Activated CD8-positive, alpha-beta memory T cell treated with anti-CD3 and anti-CD28 coated beads, Interleukin-2, amount 50 U/mL, for 1 hour (primary cell): ENCODE data around the gene FBXO11.

Source experiments
- DNase-seq: peaks from one replicate; pipeline ENCODE4 v3.0.0-alpha.2; 2020; ENCODE audit errors: extremely low read depth

Gene FBXO11

DNA sequence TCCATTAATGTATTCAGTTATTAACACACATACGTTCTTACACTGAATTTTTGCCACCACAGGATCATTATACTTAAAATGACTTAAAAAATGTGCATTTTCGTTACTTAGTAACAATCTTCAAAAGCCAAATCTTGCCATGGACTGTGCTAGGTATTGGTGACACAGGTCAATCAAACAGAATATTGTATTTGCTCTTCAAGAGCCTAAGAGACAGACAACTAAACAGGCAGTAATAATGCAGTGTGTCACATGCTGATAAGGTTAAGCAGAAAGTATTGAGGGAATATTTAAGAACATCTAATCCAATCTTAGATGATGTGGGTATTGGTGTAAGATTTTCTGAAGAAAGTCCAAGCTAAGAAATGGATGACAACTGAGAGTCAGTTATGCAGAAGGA is 56.9 kb downstream of the FBXO11 start:
- DNase-seq: no peak

DNA sequence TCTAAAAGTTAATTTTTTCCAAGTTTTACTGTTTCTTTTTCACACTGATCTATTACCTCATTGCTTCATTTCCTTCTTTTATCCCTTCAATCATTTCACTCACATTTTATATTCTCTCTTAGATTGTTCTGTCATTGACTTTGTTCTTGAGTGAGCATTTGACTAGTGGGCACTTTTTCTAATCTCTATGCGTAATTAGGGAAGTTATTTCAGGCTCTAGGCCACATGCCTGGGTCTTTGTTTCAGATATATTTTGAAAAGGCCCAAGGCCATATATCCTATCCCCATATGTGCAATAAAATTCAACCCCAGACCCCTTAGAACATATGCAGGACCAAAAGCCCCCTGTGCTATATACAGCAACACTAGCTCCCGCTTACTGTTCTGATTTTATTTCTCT is 62.1 kb downstream of the FBXO11 start:
- no peak for DNase-seq

- DNase-seq: no peak
These were observed 62.9 kb downstream of the FBXO11 start for GRCh38 chr2:47843407-47843806.

DNA sequence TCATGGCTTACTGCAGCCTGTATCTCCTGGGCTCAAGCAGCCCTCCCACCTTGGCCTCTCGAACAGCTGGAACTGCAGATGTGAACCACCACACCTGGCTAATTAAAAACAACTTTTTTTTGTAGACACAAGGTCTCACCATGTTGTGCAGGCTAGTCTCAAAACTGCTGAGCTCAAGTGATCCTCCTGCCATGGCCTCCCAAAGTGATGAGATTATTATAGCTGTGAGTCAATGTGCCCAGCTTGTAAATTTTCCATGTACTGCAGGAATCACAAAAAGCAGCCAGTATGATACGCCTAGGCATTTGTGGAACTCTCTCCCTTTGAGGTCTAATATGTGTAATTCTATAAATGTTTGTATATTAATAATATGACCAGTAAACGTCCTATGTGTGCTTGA is 63.5 kb downstream of the FBXO11 start:
- DNase-seq: no peak

GRCh38 chr2:47838686-47839085 is 67.6 kb downstream of the FBXO11 start:
- no peak for DNase-seq

DNA sequence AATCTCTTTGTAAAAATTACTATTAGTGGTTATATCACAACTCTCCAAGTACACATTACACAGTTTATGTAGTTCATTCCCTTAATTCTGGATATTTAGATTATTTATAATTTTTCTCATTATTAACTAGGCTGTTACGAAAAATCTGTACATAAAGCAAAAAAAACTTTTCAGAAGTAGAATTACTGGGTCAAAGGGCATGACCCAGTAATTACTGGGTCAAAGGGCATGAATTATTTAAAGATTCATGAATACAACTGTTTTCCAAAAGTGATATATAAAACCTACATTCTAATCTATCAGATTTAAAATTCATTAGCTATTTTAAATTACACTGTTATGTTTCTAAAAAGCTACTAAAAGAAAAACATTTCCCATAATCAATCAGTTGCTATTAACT is 68.0 kb downstream of the FBXO11 start:
- DNase-seq: no peak

- no peak for DNase-seq
These were observed 72.8 kb downstream of the FBXO11 start for GRCh38 chr2:47833516-47833968.

DNA sequence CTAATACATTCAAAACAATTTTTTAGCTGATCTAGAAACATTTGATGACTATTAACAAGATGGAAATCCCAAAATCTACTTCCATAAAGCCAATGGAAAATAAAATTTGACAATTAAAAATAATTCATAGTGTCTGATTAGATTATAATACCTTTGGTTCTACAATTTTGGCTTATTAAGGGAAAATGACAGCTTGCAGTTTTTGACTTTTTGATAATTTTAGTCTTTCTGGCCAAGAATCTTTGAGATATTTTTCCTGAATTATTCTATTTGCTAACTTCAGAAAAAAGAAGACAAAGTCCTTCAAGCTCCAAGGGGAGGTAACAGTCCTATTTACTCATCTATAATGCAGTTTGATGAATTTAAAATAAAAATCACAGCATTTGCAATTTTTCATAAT is 83.8 kb downstream of the FBXO11 start:
- no peak for DNase-seq

DNA sequence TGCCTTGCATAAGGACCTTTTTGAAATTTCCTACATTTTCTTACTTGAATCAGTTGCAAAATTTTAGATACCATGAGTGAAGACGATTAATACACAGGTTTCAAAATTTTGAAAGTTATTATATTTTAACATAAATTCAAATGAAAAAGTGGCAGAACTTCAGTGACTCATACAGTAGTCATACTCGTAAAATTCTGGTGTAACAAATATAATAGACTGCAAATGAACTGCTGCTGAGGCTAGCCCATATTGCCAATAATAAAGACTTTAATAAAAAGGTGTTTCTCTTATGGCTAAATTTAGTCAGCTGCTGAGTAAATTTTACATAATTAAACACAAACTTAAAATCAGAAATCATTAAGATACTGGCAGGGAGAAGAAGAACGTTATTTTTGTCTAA is 86.5 kb downstream of the FBXO11 start:
- DNase-seq: no peak

DNA sequence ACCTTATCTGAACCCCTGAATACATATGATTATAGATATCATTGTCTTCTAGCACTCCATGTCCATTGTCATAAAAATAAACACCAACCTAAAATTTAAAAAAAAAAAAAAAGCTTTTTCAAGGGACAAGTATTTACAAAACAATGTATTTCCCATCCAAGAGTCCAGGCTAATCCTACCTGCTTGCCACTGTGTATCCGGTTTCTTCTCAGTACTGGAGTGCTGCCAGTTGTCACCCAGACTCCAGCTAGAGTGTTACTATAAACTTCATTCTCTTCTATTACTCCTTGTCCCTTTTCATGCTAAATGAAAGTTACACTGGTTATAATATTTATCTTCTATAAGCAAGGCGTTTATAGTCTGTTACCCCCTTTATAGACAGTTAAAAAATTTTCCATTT is 87.5 kb downstream of the FBXO11 start:
- no peak for DNase-seq

GRCh38 chr2:47815764-47816163 is 90.5 kb downstream of the FBXO11 start:
- DNase-seq: no peak

DNA sequence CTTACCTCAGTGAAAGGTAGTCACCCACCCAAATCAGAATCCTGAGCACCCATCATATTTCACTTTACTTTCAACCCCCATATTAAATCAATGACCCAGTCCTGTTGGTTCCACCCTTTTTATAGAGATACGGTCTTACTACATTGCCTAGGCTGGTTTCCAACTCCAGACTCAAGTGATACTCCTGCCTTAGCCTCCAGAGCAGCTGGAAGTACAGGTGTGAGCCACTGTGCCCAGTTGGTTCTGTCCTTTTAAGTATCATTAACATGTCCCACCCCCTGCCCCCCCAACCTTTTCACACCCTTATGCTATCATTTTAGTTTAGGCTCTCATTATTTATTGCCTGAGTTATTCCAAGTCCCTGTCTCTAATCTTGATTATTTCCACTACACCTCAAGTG is 94.6 kb downstream of the FBXO11 start:
- no peak for DNase-seq

- no peak for DNase-seq
These were observed 95.4 kb downstream of the FBXO11 start for GRCh38 chr2:47810850-47811249.

DNA sequence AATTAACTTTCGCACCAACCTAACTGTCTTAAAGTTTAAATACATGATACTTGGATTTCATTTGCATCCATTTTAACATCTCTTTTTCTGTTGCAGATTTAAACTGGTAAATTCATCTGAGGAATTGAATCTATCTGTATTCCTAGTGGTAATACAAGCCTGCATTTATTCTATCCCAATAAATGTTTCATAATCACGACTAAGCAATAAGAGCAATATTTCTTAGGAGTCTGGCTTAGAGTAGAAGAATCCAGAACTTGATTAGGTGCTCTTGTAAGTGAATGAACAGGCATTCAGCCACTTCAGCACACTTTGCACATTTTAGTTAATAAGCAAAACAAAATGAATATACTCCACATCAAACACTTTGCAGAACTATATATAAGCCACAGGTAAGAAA is 96.4 kb downstream of the FBXO11 start:
- DNase-seq: no peak

DNA sequence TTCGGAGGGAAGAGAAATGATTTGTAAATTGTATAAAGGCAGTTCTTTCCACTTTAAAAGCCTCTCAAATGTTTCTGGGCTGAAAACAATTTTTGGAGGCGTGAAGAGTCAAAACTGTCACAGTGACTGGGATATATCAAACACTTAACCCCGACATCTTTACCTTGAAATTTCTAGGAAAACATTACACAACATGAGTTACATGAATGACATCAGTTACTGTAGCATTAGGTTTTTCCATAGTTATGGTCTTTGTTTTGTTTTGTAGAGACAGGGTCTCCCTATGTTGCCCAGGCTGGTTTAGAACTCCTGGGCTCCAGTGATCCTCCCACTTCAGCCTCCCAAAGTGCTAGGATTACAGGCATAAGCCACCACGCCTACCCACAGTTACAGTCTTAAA is 97.7 kb downstream of the FBXO11 start:
- DNase-seq: no peak

GRCh38 chr2:47805850-47806249 is 100.4 kb downstream of the FBXO11 start:
- no peak for DNase-seq

GRCh38 chr2:47803770-47804169 is 102.5 kb downstream of the FBXO11 start:
- DNase-seq: no peak

- DNase-seq: no peak
These were observed 102.9 kb downstream of the FBXO11 start for GRCh38 chr2:47803363-47803762.

- DNase-seq: no peak
These were observed 105.2 kb downstream of the FBXO11 start for GRCh38 chr2:47801118-47801517.

DNA sequence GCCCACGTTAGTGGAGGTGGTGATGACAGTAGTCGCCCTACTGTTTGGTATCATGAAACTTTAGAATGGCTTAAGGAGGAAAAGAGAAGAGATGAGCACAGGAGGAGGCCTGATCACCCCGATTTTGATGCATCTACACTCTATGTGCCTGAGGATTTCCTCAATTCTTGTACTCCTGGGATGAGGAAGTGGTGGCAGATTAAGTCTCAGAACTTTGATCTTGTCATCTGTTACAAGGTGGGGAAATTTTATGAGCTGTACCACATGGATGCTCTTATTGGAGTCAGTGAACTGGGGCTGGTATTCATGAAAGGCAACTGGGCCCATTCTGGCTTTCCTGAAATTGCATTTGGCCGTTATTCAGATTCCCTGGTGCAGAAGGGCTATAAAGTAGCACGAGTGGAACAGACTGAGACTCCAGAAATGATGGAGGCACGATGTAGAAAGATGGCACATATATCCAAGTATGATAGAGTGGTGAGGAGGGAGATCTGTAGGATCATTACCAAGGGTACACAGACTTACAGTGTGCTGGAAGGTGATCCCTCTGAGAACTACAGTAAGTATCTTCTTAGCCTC is 107.2 kb downstream of the FBXO11 start:
- no peak for DNase-seq

DNA sequence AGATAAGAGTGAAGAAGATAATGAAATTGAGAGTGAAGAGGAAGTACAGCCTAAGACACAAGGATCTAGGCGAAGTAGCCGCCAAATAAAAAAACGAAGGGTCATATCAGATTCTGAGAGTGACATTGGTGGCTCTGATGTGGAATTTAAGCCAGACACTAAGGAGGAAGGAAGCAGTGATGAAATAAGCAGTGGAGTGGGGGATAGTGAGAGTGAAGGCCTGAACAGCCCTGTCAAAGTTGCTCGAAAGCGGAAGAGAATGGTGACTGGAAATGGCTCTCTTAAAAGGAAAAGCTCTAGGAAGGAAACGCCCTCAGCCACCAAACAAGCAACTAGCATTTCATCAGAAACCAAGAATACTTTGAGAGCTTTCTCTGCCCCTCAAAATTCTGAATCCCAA is 107.7 kb downstream of the FBXO11 start:
- no peak for DNase-seq

DNA sequence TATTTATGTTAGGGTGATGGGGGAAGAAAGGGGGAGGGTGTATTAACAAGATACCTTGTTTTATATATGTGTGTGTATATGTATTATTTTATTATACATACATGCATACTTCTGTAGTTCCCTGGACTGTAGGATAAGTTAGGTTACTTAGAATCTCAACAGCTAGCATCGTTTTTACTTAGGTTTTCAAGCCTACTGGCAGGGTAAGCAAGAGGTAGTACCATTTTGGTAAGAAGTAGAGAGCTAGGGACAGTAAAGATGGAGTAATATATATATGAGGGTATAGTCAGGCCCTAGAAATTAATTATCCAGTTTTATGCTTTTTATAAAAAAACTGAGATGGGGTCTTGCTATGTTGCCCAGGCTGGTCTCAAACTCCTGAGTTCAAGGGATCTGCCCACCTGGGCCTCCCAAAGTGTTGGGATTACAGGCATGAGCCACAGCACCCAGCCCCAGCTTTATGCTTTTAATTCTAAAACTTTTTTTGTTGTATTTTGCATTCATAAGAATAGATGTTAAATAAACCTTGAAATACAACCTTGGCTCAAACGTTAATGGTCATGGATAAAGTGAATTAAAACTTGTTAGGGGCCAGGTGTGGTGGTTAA is 110.1 kb downstream of the FBXO11 start:
- no peak for DNase-seq

DNA sequence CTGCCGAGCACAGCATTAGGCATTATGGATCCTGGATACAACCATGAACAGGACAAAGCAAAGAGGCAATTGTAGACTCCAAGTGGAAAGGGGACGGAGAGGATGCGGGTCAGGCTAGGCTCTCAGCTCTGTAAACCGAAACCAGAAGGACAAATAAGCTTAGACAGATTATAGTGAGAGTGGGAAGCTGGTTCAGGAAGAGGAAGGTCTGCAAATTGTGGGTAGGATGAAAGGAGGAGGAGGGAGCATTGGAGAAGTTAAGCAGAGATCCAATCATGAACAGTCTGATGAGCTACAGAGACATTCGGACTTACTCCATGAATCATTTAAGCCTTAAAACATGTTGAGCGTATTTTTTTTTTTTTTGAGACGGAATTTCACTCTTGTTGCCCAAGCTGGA is 120.3 kb downstream of the FBXO11 start:
- no peak for DNase-seq

DNA sequence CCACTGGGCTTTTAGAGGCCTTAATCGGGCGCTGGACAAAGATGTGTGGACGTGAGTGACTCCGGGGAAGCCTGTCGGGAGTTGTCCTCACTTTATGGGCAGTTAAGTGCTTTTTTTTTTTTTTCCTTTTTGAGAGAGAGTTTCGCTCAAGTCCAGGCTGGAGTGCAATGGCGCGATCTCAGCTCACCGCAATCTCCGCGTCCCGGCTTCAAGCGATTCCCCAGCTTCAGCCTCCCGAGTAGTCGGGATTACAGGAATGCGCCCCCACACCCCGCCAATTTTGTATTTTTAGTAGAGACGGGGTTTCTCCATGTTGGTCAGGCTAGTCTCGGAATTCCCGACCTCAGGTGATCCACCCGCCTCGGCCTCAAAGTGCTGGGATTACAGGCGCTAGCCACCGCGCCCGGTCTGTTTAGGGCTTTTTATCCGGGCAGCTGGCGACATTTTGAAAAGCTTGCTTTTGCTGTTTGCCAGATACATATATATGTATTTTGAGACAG is 121.9 kb downstream of the FBXO11 start:
- DNase-seq: no peak
